ENCODE measurements around the gene RHCE.
"Not testable (repeated sequence)": the region's sequence is repeated elsewhere in the genome, so short reads cannot be mapped to it uniquely, and the experiment has no call there.

DNA sequence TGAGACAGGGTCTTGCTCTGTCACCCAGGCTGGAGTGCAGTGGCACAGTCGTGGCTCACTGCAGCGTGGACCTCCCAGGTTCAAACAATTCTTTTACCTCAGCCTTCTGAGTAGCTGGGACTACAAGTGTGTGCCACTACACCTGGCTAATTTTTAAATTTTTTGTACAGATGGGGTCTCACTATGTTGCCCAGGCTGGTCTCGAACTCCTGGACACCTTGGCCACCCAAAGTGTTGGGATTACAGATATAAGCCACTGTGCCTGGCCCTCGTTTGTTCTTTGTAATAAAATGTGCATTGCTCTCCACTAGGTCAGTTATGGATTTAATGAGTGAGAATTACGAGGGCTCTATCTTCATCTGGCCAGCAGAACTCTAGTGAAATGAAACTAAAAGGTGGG is 24.0 kb upstream of the RHCE start:
- TF ChIP-seq, protein P1, sequence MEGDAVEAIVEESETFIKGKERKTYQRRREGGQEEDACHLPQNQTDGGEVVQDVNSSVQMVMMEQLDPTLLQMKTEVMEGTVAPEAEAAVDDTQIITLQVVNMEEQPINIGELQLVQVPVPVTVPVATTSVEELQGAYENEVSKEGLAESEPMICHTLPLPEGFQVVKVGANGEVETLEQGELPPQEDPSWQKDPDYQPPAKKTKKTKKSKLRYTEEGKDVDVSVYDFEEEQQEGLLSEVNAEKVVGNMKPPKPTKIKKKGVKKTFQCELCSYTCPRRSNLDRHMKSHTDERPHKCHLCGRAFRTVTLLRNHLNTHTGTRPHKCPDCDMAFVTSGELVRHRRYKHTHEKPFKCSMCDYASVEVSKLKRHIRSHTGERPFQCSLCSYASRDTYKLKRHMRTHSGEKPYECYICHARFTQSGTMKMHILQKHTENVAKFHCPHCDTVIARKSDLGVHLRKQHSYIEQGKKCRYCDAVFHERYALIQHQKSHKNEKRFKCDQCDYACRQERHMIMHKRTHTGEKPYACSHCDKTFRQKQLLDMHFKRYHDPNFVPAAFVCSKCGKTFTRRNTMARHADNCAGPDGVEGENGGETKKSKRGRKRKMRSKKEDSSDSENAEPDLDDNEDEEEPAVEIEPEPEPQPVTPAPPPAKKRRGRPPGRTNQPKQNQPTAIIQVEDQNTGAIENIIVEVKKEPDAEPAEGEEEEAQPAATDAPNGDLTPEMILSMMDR (IDR thresholded peaks at IDR 0.05; ENCODE audit: control extremely low read depth in 1 of 3, insufficient read depth in 1 of 3, low read depth in 1 of 3, low read length in 3 of 3): not testable (repeated sequence)
- TF ChIP-seq ASH2L (IDR thresholded peaks at IDR 0.05; ENCODE audit: low read length); EZH2 (IDR thresholded peaks at IDR 0.05; ENCODE audit: low read depth, low read length, severe bottlenecking); PHF8 (conservative IDR thresholded peaks at IDR 0.05; ENCODE audit: low read depth, low read length); RBBP5 (IDR thresholded peaks at IDR 0.05; ENCODE audit: borderline replicate concordance, low read depth, low read length); CHD1 (IDR thresholded peaks at IDR 0.05; ENCODE audit: low read depth, low read length); POLR2A (IDR thresholded peaks at IDR 0.05; ENCODE audit: control extremely low read depth in 1 of 2, low read depth in 2 of 2, low read length in 2 of 2); ZNF274 (IDR thresholded peaks at IDR 0.05; ENCODE audit: borderline replicate concordance, extremely low read depth, low read length); EP300 (IDR thresholded peaks at IDR 0.05; ENCODE audit: borderline replicate concordance in 1 of 2, low read depth in 2 of 2, low read length in 2 of 2): not testable (repeated sequence)
- TF ChIP-seq, protein P2, sequence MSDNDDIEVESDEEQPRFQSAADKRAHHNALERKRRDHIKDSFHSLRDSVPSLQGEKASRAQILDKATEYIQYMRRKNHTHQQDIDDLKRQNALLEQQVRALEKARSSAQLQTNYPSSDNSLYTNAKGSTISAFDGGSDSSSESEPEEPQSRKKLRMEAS (IDR thresholded peaks at IDR 0.05): not testable (repeated sequence)

Data from H1 (cell line).